ENCODE measurements around the gene LONP2. TPM values are rescaled to one million over a fixed set of nuclear protein-coding genes. Genes with fewer than 3 reads are reported as not detected.

LONP2 gene
- total and polyA plus RNA-seq, 2 experiments from 2014 or later = 12.4 to 25.2 TPM

GRCh38 chr16:48244863-48245195 lies 729 bp downstream of the LONP2 start:
- Histone ChIP-seq H3K36me3 (ENCODE audit: insufficient read depth) (no peaks in the 10 kb centered on the region), H4K20me1 (replicated peaks; ENCODE audit: insufficient read depth) (no peaks in the 10 kb centered on the region), H3K27me3 (ENCODE audit: insufficient read depth) (no peaks in the 10 kb centered on the region), H3K9me2 (ENCODE audit: insufficient read depth) (peaks cover 3% of the 10 kb centered on the region; the same call in 1 of the 2 replicates), H3K79me2 (replicated peaks; ENCODE audit: insufficient read depth) (peaks cover 34% of the 10 kb centered on the region), H2AFZ (peak overlapping the region; percentile 88; the same call in 1 of the 2 replicates), H3K27ac (ENCODE audit: low read depth) (no peak overlapping the region), H3K4me2 (peak overlapping the region; percentile 97), H3K4me3 (peak overlapping the region; percentile 86), H3K4me1 (ENCODE audit: insufficient read depth) (peaks cover 11% of the 10 kb centered on the region), H3F3A (replicated peaks; ENCODE audit: low read depth) (no peaks in the 10 kb centered on the region)
- Mint-ChIP-seq H3K9me3 (peaks cover 6% of the 10 kb centered on the region), H3K27ac (peak overlapping the region; percentile 71), H3K4me3 (peak overlapping the region; percentile 93), H3K36me3 (ENCODE audit: low read depth) (peaks cover 5% of the 10 kb centered on the region), H3K4me1 (peaks cover 9% of the 10 kb centered on the region), H3K27me3 (ENCODE audit: insufficient read depth, low read depth, poor library complexity) (no peaks in the 10 kb centered on the region)
- DNase-seq (ENCODE audit: low spot score) (no peak), ATAC-seq (no peak)
- TF ChIP-seq EZH2 (IDR thresholded peaks at IDR 0.05; ENCODE audit: low read depth, unreplicated experiment) = no peak
- TF ChIP-seq ZNF114 (CRISPR knock-in tag; IDR thresholded peaks at IDR 0.05) = no peak
- no peak for TF ChIP-seq NANOG (IDR thresholded peaks at IDR 0.05; ENCODE audit: borderline replicate concordance)
- no peak for TF ChIP-seq CREB1 (CRISPR knock-in tag; IDR thresholded peaks at IDR 0.05; ENCODE audit: low read depth)
- TF ChIP-seq EZH2phosphoT487 (IDR thresholded peaks at IDR 0.05; ENCODE audit: unreplicated experiment) = no peak
- TF ChIP-seq CTCF (conservative IDR thresholded peaks at IDR 0.05; ENCODE audit: low read depth in 2 of 2) = no peak
- TF ChIP-seq, protein P1, sequence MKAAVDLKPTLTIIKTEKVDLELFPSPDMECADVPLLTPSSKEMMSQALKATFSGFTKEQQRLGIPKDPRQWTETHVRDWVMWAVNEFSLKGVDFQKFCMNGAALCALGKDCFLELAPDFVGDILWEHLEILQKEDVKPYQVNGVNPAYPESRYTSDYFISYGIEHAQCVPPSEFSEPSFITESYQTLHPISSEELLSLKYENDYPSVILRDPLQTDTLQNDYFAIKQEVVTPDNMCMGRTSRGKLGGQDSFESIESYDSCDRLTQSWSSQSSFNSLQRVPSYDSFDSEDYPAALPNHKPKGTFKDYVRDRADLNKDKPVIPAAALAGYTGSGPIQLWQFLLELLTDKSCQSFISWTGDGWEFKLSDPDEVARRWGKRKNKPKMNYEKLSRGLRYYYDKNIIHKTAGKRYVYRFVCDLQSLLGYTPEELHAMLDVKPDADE (IDR thresholded peaks at IDR 0.05) = no peak
- TF ChIP-seq, protein P2, sequence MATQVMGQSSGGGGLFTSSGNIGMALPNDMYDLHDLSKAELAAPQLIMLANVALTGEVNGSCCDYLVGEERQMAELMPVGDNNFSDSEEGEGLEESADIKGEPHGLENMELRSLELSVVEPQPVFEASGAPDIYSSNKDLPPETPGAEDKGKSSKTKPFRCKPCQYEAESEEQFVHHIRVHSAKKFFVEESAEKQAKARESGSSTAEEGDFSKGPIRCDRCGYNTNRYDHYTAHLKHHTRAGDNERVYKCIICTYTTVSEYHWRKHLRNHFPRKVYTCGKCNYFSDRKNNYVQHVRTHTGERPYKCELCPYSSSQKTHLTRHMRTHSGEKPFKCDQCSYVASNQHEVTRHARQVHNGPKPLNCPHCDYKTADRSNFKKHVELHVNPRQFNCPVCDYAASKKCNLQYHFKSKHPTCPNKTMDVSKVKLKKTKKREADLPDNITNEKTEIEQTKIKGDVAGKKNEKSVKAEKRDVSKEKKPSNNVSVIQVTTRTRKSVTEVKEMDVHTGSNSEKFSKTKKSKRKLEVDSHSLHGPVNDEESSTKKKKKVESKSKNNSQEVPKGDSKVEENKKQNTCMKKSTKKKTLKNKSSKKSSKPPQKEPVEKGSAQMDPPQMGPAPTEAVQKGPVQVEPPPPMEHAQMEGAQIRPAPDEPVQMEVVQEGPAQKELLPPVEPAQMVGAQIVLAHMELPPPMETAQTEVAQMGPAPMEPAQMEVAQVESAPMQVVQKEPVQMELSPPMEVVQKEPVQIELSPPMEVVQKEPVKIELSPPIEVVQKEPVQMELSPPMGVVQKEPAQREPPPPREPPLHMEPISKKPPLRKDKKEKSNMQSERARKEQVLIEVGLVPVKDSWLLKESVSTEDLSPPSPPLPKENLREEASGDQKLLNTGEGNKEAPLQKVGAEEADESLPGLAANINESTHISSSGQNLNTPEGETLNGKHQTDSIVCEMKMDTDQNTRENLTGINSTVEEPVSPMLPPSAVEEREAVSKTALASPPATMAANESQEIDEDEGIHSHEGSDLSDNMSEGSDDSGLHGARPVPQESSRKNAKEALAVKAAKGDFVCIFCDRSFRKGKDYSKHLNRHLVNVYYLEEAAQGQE (IDR thresholded peaks at IDR 0.05; ENCODE audit: unreplicated experiment) = no peak

DNA sequence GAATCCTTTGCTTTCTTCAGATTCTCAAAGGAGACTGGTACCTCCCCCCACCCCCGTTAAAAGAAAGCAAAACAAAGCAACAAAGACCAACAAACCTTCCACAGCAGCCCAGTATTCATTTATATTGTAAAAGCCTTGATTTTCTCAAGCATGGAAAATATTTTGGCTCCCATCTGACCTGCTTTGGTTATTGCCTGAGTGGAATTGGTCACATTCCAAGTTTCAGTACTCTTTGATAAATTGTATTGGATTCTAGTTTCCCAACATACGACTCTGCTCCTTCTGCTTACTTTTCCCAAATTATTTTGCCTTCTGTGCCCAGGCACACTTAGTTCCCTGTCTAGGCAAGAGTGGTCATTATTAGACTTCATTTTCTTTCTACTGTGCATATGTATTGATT lies 2.0 kb downstream of the LONP2 start:
- Histone ChIP-seq H4K20me1 (replicated peaks; ENCODE audit: insufficient read depth) (no peaks in the 10 kb centered on the region), H3K9me2 (ENCODE audit: insufficient read depth) (no peaks in the 10 kb centered on the region), H2AFZ (no peak overlapping the region), H3K36me3 (ENCODE audit: insufficient read depth) (no peaks in the 10 kb centered on the region), H3K27ac (ENCODE audit: low read depth) (no peak overlapping the region), H3K4me1 (ENCODE audit: insufficient read depth) (peaks cover 11% of the 10 kb centered on the region), H3K4me2 (no peak overlapping the region), H3F3A (replicated peaks; ENCODE audit: low read depth) (no peaks in the 10 kb centered on the region), H3K27me3 (ENCODE audit: insufficient read depth) (no peaks in the 10 kb centered on the region), H3K79me2 (replicated peaks; ENCODE audit: insufficient read depth) (peaks cover 44% of the 10 kb centered on the region), H3K4me3 (no peak overlapping the region)
- peaks cover 9% of the 10 kb centered on the region for H3K4me1 Mint-ChIP-seq
- no peak overlapping the region; the same call in 2 of the 3 replicates for H3K4me3 Mint-ChIP-seq
- H3K27ac Mint-ChIP-seq = no peak overlapping the region
- no peaks in the 10 kb centered on the region; the same call in 2 of the 3 replicates for H3K9me3 Mint-ChIP-seq
- ATAC-seq = no peak
- H3K36me3 Mint-ChIP-seq (ENCODE audit: low read depth) = no peaks in the 10 kb centered on the region; the same call in 2 of the 3 replicates
- H3K27me3 Mint-ChIP-seq (ENCODE audit: insufficient read depth, low read depth, poor library complexity) = no peaks in the 10 kb centered on the region
- no peak for DNase-seq (ENCODE audit: low spot score)
- TF ChIP-seq CTCF (conservative IDR thresholded peaks at IDR 0.05; ENCODE audit: low read depth in 2 of 2) = no peak
- TF ChIP-seq ZNF114 (CRISPR knock-in tag; IDR thresholded peaks at IDR 0.05) = no peak
- TF ChIP-seq CREB1 (CRISPR knock-in tag; IDR thresholded peaks at IDR 0.05; ENCODE audit: low read depth) = no peak
- no peak for TF ChIP-seq JUNB (IDR thresholded peaks at IDR 0.05; ENCODE audit: unreplicated experiment)
- TF ChIP-seq ZNF331 (CRISPR knock-in tag; IDR thresholded peaks at IDR 0.05; ENCODE audit: low read depth) = no peak
- TF ChIP-seq EZH2 (IDR thresholded peaks at IDR 0.05; ENCODE audit: low read depth, unreplicated experiment) = no peak
- TF ChIP-seq POLR2AphosphoS5 (IDR thresholded peaks at IDR 0.05; ENCODE audit: low read depth) = no peak
- TF ChIP-seq, protein P1 (IDR thresholded peaks at IDR 0.05) = no peak

Measured in GM23338 (cell line).